Natural killer cell (primary cell): Measurements from ENCODE around the gene PLXNA2. TPM values are rescaled to one million over a fixed set of nuclear protein-coding genes. Genes with fewer than 3 reads are reported as not detected.

ENCODE experiments used
- ATAC-seq, 3 donors: fragments of 150-1000 bp in 2 of 3; fragments of 200-7000 bp in 1 of 3; cut with Tn5 transposase; 1 replicate in 1 of 3; 2 replicates in 2 of 3; pipeline ENCODE4 v1.10.0; 2021; ENCODE audit warnings: mild to moderate bottlenecking in 2 of 3, moderate library complexity in 2 of 3
- DNase-seq, 2 donors: peaks; one replicate each; pipeline versions ENCODE4 v3.0.0 to v3.0.0-alpha.2; 2013 to 2021; ENCODE audit warnings: mixed read lengths in 1 of 2
- H3K27ac ChIP-seq: one replicate; pipeline ENCODE4 v1.5.1; 2013; ENCODE audit warnings: mild to moderate bottlenecking, low read length
- H3K27me3 ChIP-seq: one replicate; pipeline ENCODE4 v1.6.1; 2013; ENCODE audit warnings: low read length; ENCODE audit not compliant: control insufficient read depth, insufficient read depth
- H3K36me3 ChIP-seq: one replicate; pipeline ENCODE4 v1.6.1; 2013; ENCODE audit warnings: low read length; ENCODE audit not compliant: control insufficient read depth, insufficient read depth
- H3K4me1 ChIP-seq: one replicate; pipeline ENCODE4 v1.6.1; 2013; ENCODE audit warnings: low read length; ENCODE audit not compliant: control insufficient read depth, insufficient read depth
- H3K4me3 ChIP-seq: one replicate; pipeline ENCODE4 v1.5.1; 2013; ENCODE audit warnings: low read length
- H3K9me3 ChIP-seq: one replicate; pipeline ENCODE4 v1.6.1; 2013; ENCODE audit warnings: low read length; ENCODE audit not compliant: control insufficient read depth, insufficient read depth
- H3K27ac Mint-ChIP-seq, 2 donors: one replicate each; pipeline ENCODE4 v1.8.0; 2022; ENCODE audit warnings: mild to moderate bottlenecking in 2 of 2, mixed read lengths in 2 of 2, moderate library complexity in 1 of 2
- H3K27me3 Mint-ChIP-seq, 2 donors: one replicate each; pipeline ENCODE4 v1.8.0; 2022; ENCODE audit warnings: low read depth in 2 of 2, mixed read lengths in 2 of 2
- H3K36me3 Mint-ChIP-seq: one replicate; pipeline ENCODE4 v1.8.0; 2022; ENCODE audit warnings: mixed read lengths
- H3K4me1 Mint-ChIP-seq, 2 donors: one replicate each; pipeline ENCODE4 v1.8.0; 2022; ENCODE audit warnings: mixed read lengths in 2 of 2
- H3K4me3 Mint-ChIP-seq: one replicate; pipeline ENCODE4 v1.8.0; 2022; ENCODE audit warnings: mild to moderate bottlenecking, moderate library complexity, mixed read lengths
- H3K9me3 Mint-ChIP-seq, 2 donors: one replicate each; pipeline ENCODE4 v1.8.0; 2022; ENCODE audit warnings: mixed read lengths in 2 of 2
- WGBS: methylation state at CpG from one replicate; pipeline ENCODE4 v1.1.7; 2013; ENCODE audit warnings: missing lambda C conversion rate; ENCODE audit not compliant: insufficient coverage; 5-methylcytosine and 5-hydroxymethylcytosine counted together
- intact Hi-C: fragments of 100-400 bp; cut with micrococcal nuclease; formaldehyde crosslinking; loops from one replicate; pipeline ENCODE4 v1.14.2; 2022
- total RNA-seq, 4 donors: library from RNA; stranded (reverse); fragments of 120-200 nt in 1 of 4; gene quantifications; one replicate each; pipeline versions ENCODE4 v1.2.3 to v1.2.4, GENCODE V29; 2013 to 2022
- TF ChIP-seq, protein P1 (sequence below): fragments of 200-600 bp; IDR thresholded peaks from one replicate; pipeline ENCODE4 v1.8.0; 2022; ENCODE audit warnings: antibody characterized with exemption

PLXNA2 gene
- total RNA-seq, 3 donors from 2014 or later (not counting 1 experiment from before 2014, with no cell fraction given), result 2.8 to 8.4 (median 2.8) TPM

- Mint-ChIP-seq H3K36me3 (no peaks in the 10 kb centered on the region), H3K27me3 (peaks cover 27 to 56% of the 10 kb centered on the region in 2 donors)
These were observed 265.7 kb downstream of the PLXNA2 start for GRCh38 chr1:207978441-207978840.

GRCh38 chr1:207977876-207978275 lies 266.3 kb downstream of the PLXNA2 start:
- H3K4me3 ChIP-seq, result no peak overlapping the region
- no peak overlapping the region for H3K27ac ChIP-seq
- Mint-ChIP-seq H3K4me1 (no peaks in the 10 kb centered on the region), H3K9me3 (no peaks in the 10 kb centered on the region), H3K27ac (no peak overlapping the region), H3K36me3 (no peaks in the 10 kb centered on the region), H3K4me3 (no peak overlapping the region), H3K27me3 (peaks cover 30 to 61% of the 10 kb centered on the region in 2 donors)
- H3K9me3 ChIP-seq, result no peaks in the 10 kb centered on the region
- H3K36me3 ChIP-seq, result no peaks in the 10 kb centered on the region
- ATAC-seq (no peak), DNase-seq (no peak)
- no peaks in the 10 kb centered on the region for H3K27me3 ChIP-seq
- TF ChIP-seq, protein P1, sequence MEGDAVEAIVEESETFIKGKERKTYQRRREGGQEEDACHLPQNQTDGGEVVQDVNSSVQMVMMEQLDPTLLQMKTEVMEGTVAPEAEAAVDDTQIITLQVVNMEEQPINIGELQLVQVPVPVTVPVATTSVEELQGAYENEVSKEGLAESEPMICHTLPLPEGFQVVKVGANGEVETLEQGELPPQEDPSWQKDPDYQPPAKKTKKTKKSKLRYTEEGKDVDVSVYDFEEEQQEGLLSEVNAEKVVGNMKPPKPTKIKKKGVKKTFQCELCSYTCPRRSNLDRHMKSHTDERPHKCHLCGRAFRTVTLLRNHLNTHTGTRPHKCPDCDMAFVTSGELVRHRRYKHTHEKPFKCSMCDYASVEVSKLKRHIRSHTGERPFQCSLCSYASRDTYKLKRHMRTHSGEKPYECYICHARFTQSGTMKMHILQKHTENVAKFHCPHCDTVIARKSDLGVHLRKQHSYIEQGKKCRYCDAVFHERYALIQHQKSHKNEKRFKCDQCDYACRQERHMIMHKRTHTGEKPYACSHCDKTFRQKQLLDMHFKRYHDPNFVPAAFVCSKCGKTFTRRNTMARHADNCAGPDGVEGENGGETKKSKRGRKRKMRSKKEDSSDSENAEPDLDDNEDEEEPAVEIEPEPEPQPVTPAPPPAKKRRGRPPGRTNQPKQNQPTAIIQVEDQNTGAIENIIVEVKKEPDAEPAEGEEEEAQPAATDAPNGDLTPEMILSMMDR, result no peak
- no CpG with 5 or more reads among the region's 1 CpG for WGBS
- H3K4me1 ChIP-seq, result no peaks in the 10 kb centered on the region
- intact Hi-C loops, result no loop called here

More at GRCh38 chr1:207978441-207978840, 265.7 kb downstream of the PLXNA2 start:
- H3K4me1 ChIP-seq, result no peaks in the 10 kb centered on the region
- no peaks in the 10 kb centered on the region for H3K27me3 ChIP-seq
- DNase-seq (no peak), ATAC-seq (no peak)
- Mint-ChIP-seq H3K4me3 (no peak overlapping the region), H3K9me3 (no peaks in the 10 kb centered on the region), H3K27ac (no peak overlapping the region), H3K4me1 (no peaks in the 10 kb centered on the region)
- 91% methylated on average over 4 of the region's 4 CpGs for WGBS
- H3K9me3 ChIP-seq, result no peaks in the 10 kb centered on the region
- no peaks in the 10 kb centered on the region for H3K36me3 ChIP-seq
- TF ChIP-seq, protein P1, result no peak
- intact Hi-C loops, result no loop called here
- H3K4me3 ChIP-seq, result no peak overlapping the region
- no peak overlapping the region for H3K27ac ChIP-seq

GRCh38 chr1:207973898-207974568 lies 270.2 kb downstream of the PLXNA2 start:
- Histone ChIP-seq H3K27me3 (no peaks in the 10 kb centered on the region), H3K4me1 (no peaks in the 10 kb centered on the region), H3K4me3 (no peak overlapping the region), H3K27ac (no peak overlapping the region), H3K9me3 (no peaks in the 10 kb centered on the region), H3K36me3 (no peaks in the 10 kb centered on the region)
- no peak for ATAC-seq
- no peaks in the 10 kb centered on the region for H3K36me3 Mint-ChIP-seq
- TF ChIP-seq, protein P1, result no peak
- intact Hi-C loops, result no loop called here
- H3K27me3 Mint-ChIP-seq, result peaks cover 24 to 52% of the 10 kb centered on the region in 2 donors
- H3K4me1 Mint-ChIP-seq, result no peaks in the 10 kb centered on the region
- no peak for DNase-seq
- no peaks in the 10 kb centered on the region for H3K9me3 Mint-ChIP-seq
- no CpG with 5 or more reads among the region's 5 CpGs for WGBS
- no peak overlapping the region for H3K27ac Mint-ChIP-seq
- no peak overlapping the region for H3K4me3 Mint-ChIP-seq

GRCh38 chr1:207972337-207972736 lies 271.8 kb downstream of the PLXNA2 start:
- H3K36me3 ChIP-seq, result no peaks in the 10 kb centered on the region
- no peaks in the 10 kb centered on the region for H3K27me3 ChIP-seq
- H3K4me1 ChIP-seq, result no peaks in the 10 kb centered on the region
- WGBS, result 33% methylated on average over 5 of the region's 5 CpGs
- H3K4me3 ChIP-seq, result no peak overlapping the region
- H3K36me3 Mint-ChIP-seq, result no peaks in the 10 kb centered on the region
- H3K9me3 ChIP-seq, result no peaks in the 10 kb centered on the region
- DNase-seq (no peak), ATAC-seq (no peak)
- H3K4me1 Mint-ChIP-seq, result no peaks in the 10 kb centered on the region
- intact Hi-C loops, result no loop called here
- TF ChIP-seq, protein P1, result no peak
- H3K4me3 Mint-ChIP-seq, result no peak overlapping the region
- no peaks in the 10 kb centered on the region for H3K9me3 Mint-ChIP-seq
- H3K27me3 Mint-ChIP-seq, result peaks cover 22 to 40% of the 10 kb centered on the region in 2 donors
- H3K27ac ChIP-seq, result no peak overlapping the region
- H3K27ac Mint-ChIP-seq, result no peak overlapping the region
